Peyer's patch (tissue), 4 donors: Measurements from ENCODE around the gene CXCL1.

Experiments
- POLR2A ChIP-seq, 2 donors: fragments of 450-650 bp; IDR thresholded peaks; one replicate each; pipeline ENCODE4 v1.5.1; 2017; ENCODE audit warnings: antibody characterized with exemption in 2 of 2, mild to moderate bottlenecking in 2 of 2, moderate library complexity in 2 of 2
- TF ChIP-seq, protein P1 (sequence below), 6 experiments: fragments of 450-650 bp in 4 of 6; fragments of 200-600 bp in 2 of 6; sonication (generic) in 1 of 6; IDR thresholded peaks; one replicate each; pipeline ENCODE4 v1.5.1; 2017 to 2019; ENCODE audit warnings: antibody characterized with exemption in 6 of 6, mild to moderate bottlenecking in 3 of 6, moderate library complexity in 1 of 6

DNA sequence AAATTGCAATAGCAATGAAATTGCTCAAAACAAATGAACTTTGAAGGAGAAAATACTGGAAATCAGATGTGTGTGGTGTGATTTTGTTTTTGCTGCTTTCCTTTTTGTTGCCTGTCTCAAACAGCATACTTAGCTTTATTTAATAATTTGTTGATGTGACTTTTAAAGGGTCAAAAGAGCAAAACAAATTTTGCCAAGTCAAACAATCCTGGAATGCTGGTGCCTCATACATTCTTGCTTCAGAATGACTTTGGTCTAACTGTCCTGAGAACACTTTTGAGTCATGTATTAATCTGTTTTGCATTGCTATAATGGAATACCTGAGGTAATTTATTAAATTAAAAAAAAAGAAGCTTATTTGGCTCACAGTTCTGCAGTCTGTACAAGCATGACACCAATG lies 12.7 kb upstream of the CXCL1 start:
- TF ChIP-seq, protein P1, sequence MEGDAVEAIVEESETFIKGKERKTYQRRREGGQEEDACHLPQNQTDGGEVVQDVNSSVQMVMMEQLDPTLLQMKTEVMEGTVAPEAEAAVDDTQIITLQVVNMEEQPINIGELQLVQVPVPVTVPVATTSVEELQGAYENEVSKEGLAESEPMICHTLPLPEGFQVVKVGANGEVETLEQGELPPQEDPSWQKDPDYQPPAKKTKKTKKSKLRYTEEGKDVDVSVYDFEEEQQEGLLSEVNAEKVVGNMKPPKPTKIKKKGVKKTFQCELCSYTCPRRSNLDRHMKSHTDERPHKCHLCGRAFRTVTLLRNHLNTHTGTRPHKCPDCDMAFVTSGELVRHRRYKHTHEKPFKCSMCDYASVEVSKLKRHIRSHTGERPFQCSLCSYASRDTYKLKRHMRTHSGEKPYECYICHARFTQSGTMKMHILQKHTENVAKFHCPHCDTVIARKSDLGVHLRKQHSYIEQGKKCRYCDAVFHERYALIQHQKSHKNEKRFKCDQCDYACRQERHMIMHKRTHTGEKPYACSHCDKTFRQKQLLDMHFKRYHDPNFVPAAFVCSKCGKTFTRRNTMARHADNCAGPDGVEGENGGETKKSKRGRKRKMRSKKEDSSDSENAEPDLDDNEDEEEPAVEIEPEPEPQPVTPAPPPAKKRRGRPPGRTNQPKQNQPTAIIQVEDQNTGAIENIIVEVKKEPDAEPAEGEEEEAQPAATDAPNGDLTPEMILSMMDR (IDR thresholded peaks at IDR 0.05) = no peak
- no peak for TF ChIP-seq POLR2A (IDR thresholded peaks at IDR 0.05)
